BJ (cell line): Measurements from ENCODE around the gene SND1. TPM values are rescaled to one million over a fixed set of nuclear protein-coding genes. Genes with fewer than 3 reads are reported as not detected.

Experiments used
- CTCF ChIA-PET: fragments of 350-600 bp; formaldehyde crosslinking; extraction: SDS; loops from one replicate; lab custom pipeline; 2021; ENCODE audit warnings: antibody characterized with exemption, inconsistent platforms; lab: Yijun Ruan, JAX
- POLR2A ChIA-PET: fragments of 300-600 bp; sonication (Branson Sonifier 250); formaldehyde crosslinking; extraction: SDS; loops from one replicate; lab custom pipeline; 2021; ENCODE audit warnings: antibody characterized with exemption; lab: Charles Lee
- DNase-seq: peaks from one replicate; pipeline ENCODE4 v3.0.0-alpha.2; 2011; ENCODE audit warnings: low read depth
- H3K27me3 ChIP-seq: 2 replicates; pipeline ENCODE4 v1.6.0; 2011; ENCODE audit warnings: low read length; ENCODE audit not compliant: control insufficient read depth, insufficient read depth
- H3K36me3 ChIP-seq: 2 replicates; pipeline ENCODE4 v1.5.1; 2011; ENCODE audit warnings: low read length; ENCODE audit not compliant: control insufficient read depth, insufficient read depth
- H3K4me3 ChIP-seq: 2 replicates; pipeline ENCODE4 v1.5.1; 2011; ENCODE audit warnings: low read depth, mild to moderate bottlenecking, control low read depth, low read length
- polyA plus RNA-seq: library from polyadenylated mRNA; depleted of rRNA; stranded (reverse); fragments of >200 nt; gene quantifications from 2 replicates; pipeline ENCODE4 v1.2.3, GENCODE V29; 2011
- TF ChIP-seq, protein P1 (sequence below): IDR thresholded peaks from 2 replicates; pipeline ENCODE4 v1.5.1; 2011; ENCODE audit warnings: low read depth, mild to moderate bottlenecking, control low read depth, inconsistent platforms, low read length, moderate library complexity; ENCODE audit not compliant: insufficient read depth

The SND1 gene
- polyA plus RNA-seq, 1 experiment = 203 TPM

DNA sequence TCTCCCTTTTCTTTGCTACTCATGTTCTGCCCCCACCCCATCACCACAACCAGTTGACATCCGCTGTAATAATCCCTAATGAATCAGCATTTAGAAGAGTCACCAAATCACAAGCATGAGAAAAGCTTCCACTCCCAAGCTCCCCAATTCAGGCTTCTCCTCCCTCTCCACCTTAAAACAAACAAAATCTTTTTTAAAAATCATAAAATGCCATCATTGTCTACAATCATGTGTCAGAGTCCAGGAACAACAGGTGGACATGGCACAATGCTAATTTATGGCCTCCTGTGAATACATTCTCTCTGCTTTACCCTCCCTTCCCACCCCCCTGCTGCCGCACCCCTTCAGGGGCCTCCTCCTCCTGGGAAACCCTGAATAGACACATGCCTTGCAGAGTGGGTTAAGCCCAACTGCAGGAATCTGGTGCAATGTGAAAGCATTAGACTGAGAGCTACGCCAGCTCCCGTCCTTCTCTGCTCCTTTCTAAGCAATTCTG lies 375.5 kb downstream of the SND1 start:
- no peak for DNase-seq
- no peak overlapping the region for H3K4me3 ChIP-seq
- H3K27me3 ChIP-seq = no peaks in the 10 kb centered on the region
- no peaks in the 10 kb centered on the region for H3K36me3 ChIP-seq
- POLR2A ChIA-PET = no interaction called here
- TF ChIP-seq, protein P1, sequence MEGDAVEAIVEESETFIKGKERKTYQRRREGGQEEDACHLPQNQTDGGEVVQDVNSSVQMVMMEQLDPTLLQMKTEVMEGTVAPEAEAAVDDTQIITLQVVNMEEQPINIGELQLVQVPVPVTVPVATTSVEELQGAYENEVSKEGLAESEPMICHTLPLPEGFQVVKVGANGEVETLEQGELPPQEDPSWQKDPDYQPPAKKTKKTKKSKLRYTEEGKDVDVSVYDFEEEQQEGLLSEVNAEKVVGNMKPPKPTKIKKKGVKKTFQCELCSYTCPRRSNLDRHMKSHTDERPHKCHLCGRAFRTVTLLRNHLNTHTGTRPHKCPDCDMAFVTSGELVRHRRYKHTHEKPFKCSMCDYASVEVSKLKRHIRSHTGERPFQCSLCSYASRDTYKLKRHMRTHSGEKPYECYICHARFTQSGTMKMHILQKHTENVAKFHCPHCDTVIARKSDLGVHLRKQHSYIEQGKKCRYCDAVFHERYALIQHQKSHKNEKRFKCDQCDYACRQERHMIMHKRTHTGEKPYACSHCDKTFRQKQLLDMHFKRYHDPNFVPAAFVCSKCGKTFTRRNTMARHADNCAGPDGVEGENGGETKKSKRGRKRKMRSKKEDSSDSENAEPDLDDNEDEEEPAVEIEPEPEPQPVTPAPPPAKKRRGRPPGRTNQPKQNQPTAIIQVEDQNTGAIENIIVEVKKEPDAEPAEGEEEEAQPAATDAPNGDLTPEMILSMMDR = no peak
- CTCF ChIA-PET = no interaction called here

DNA sequence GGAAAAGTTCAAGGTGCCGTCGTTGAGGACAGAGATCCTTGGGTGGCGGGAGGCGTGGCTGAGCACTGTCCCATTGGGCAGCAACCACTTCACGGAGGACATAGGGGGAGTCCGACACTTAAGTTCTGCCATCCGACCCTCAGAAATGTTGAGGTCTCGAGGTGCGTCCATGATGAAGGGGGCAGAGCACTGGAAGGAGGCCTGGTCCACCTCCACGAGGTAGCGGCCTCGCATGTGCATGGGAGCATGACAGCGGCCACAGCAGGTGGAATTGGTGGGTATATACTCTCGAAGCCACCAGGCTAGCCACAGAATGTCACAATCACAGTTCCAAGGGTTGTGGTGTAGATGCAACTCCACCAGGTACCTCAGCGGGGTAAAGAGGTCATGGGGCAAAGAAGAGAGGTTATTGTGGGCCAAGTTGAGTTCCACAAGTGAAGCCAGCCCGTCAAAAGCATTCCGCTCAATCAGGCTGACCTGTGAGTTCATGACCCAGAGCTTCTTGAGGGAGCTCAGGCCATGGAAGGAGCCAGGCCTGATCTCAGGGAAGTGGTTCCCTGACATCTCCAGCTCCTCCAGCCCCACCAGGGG lies 377.5 kb downstream of the SND1 start:
- Histone ChIP-seq H3K36me3 (0 out of 2 replicates have a peak, but pooled peaks cover under 1% of the 10 kb centered on the region), H3K27me3 (no peaks in the 10 kb centered on the region), H3K4me3 (no peak overlapping the region)
- POLR2A ChIA-PET = interaction anchor here (0.5 kb wide), 1 partner anchor 685 kb away, joined by 4 read pairs; no protein-coding TSS in a partner anchor
- DNase-seq = no peak
- CTCF ChIA-PET = interaction anchor here (0.9 kb wide), 1 partner anchor 441 kb away, joined by 3 read pairs; no protein-coding TSS in a partner anchor
- TF ChIP-seq, protein P1 = no peak

DNA sequence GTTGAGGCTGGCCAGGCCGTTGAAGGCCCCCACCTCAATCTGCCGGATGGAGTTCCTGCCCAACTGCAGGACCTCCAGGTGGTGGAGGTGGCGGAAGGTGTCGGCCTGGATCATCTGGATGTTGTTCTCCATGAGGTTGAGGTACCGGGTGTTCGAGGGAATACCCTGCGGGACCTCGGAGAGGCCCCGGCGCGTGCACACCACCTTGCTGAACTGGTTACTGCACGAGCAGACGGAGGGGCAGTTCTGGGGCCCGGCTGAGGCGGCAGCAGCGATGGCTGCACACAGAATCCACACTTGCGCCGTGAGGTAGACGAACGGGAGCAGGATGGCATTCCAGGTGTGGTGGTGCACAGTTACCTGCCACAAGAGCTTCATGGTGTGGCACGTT lies 378.3 kb downstream of the SND1 start:
- H3K4me3 ChIP-seq = no peak overlapping the region
- DNase-seq = no peak
- ChIA-PET POLR2A (no interaction called here), CTCF (interaction anchor here (1.4 kb wide), 1 partner anchor 11 kb away, joined by 5 read pairs; no protein-coding TSS in a partner anchor)
- TF ChIP-seq, protein P1 = no peak
- H3K27me3 ChIP-seq = no peaks in the 10 kb centered on the region
- 0 out of 2 replicates have a peak, but pooled peaks cover 2% of the 10 kb centered on the region for H3K36me3 ChIP-seq

DNA sequence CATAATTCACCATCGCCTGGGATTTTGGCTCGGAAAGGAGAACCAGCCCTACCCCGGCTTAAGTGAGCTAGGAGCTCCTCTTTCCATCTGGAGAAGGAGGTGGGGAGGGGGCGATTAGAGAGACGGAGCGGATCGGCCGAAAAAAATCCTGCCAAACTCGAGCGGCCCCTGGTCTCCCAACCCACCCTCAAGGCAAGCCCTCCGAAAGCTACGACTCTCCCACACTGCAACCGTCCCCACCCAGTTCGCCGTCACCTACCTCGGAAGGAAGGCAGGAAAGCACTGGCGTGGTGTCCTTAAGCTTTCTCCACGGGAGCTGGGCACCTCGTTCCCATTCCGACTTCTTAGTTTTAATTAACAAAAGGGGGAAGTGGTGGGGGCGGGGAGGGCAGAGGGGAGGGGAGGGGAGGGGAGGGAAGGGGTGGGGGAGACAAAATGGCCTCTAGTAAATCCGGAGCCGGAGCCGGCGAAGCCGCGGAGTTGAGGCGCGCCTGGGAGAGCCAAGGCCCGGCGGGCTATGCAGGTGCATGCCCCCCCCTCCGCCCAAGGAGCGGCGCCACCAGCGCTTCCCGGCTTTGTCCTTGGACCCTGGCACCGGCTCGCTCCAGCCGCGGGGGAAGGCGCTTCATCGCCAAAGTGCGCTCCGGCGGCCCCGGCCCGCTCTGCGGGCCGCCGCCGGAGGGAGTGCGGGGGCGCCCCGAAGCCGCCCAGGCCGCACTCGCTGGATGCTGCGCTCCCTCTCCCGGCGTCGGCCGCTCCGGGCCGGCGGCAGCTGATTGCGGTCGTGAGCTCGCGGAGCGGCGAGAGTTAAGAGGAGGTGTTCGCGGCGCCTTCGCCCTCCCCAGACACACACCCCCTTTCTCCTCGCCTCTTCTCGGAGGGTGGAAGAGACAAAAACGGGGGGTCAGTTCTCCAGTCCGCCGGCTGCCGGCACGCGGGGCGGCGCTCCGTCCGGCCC lies 378.9 kb downstream of the SND1 start, which contains the start of gene LRRC4:
Gene LRRC4 (minus strand): TSS at position 784 of the 958 bp plus-strand sequence. CDS start 797 bp downstream, outside the sequence.
- peak within 1 kb of the TSS; percentile 47 for H3K4me3 ChIP-seq
- no peak for DNase-seq
- no peaks in the 10 kb centered on the region for H3K27me3 ChIP-seq
- ChIA-PET POLR2A (no interaction called here), CTCF (interaction anchor here (0.6 to 1.4 kb wide), 3 partner anchors 11 to 177 kb away, joined by 3 to 5 read pairs (median 3); no protein-coding TSS in a partner anchor)
- TF ChIP-seq, protein P1 = no peak
- 0 out of 2 replicates have a peak, but pooled peaks cover 2% of the 10 kb centered on the region for H3K36me3 ChIP-seq
